ENCODE measurements around the gene VSIR. TPM values are rescaled to one million over a fixed set of nuclear protein-coding genes. Genes with fewer than 3 reads are reported as not detected.

Gene VSIR
- total RNA-seq, 2 donors from 2014 or later: 60.7 to 119 TPM

DNA sequence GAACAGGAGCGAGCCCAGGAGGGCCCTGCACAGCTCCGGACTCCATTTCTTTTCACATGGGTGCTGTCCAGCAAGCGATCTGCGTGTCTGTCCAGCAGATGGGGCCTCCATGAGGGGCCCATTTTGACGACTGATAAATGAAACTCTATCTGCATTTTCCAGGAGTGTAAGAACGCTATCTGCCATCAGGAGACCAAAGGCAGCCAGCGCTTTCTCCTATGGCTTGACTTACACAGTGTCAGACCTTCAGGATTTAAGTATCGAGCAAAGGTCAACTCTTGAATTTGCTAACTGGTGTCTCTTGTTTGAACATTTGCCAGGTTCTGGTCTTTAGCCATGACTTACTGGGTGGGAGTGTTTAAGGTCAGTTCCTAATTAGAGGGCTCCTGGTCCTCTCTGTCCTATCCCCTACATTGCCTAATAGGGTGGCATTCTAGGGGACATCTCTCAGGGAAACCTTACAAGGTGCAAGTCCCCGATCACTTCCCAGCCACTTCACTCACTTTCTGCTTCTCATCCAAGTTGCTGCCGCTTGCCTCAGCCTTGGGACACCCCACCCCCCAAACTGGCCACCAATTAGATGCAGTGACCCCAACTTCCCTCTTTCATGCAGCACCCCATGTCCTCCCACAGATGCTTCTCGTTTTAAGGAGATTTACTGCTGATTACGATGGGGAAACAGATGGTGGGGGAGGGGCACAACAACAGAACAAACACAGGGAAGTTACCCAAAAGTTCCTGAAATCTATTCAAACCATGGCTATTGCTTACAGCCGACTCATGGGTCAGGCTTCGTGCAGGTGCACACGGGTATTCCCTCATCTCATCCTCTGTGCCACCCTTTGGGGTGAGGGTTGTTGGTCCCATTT lies 20.0 kb downstream of the VSIR start:
- no peak for DNase-seq (ENCODE audit: low spot score)
- peaks cover 3 to 14% of the 10 kb centered on the region in 2 donors for H3K4me1 ChIP-seq (ENCODE audit: control insufficient read depth in 1 of 2, low read depth in 2 of 2)
- no peaks in the 10 kb centered on the region for H3K9me3 ChIP-seq
- H3K4me3 ChIP-seq: no peak overlapping the region
- peaks cover 28% of the 10 kb centered on the region for H3K36me3 ChIP-seq
- TF ChIP-seq, protein P1, sequence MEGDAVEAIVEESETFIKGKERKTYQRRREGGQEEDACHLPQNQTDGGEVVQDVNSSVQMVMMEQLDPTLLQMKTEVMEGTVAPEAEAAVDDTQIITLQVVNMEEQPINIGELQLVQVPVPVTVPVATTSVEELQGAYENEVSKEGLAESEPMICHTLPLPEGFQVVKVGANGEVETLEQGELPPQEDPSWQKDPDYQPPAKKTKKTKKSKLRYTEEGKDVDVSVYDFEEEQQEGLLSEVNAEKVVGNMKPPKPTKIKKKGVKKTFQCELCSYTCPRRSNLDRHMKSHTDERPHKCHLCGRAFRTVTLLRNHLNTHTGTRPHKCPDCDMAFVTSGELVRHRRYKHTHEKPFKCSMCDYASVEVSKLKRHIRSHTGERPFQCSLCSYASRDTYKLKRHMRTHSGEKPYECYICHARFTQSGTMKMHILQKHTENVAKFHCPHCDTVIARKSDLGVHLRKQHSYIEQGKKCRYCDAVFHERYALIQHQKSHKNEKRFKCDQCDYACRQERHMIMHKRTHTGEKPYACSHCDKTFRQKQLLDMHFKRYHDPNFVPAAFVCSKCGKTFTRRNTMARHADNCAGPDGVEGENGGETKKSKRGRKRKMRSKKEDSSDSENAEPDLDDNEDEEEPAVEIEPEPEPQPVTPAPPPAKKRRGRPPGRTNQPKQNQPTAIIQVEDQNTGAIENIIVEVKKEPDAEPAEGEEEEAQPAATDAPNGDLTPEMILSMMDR (IDR thresholded peaks at IDR 0.05): no peak
- H3K27me3 ChIP-seq (replicated peaks; ENCODE audit: insufficient read depth): no peaks in the 10 kb centered on the region
- ATAC-seq (ENCODE audit: insufficient number of reproducible peaks, low FRiP score, low read depth): no peak
- no peak overlapping the region for H3K27ac ChIP-seq

DNA sequence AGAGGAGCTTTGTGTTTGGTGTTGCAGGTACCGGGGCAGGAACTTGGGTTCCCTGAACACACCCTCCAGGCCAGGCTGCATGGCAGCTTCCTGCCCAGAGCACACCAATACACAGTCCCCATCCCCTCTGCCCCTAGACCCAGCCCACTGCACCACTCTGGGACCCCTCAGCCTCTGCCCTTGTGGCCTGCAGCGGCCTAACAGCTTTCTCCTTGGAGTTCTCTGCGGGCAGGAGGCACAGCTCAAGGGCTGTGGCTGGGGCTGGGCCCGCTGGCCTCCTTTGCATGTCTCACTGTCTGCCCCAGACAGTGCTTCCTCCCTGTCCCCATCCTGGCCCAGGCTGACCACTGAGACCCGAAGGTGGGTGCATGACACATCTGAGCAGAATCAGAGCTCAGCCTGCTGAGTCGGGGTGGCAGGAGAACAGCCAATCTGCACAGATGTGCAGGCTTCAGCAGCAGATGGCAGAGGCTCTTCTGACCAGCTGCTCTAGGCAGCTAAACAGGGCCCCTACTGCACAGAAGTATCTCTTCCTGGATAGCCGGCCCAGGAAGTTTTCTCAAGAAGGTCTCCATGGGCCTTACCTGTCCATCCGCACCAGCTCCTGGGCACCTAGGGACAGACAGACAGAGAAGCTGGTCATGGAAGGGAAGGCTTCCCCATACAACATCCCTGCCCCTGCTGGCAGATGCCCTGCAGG lies 20.8 kb downstream of the VSIR start:
- Histone ChIP-seq H3K36me3 (peaks cover 22% of the 10 kb centered on the region), H3K27ac (no peak overlapping the region), H3K4me1 (ENCODE audit: control insufficient read depth in 1 of 2, low read depth in 2 of 2) (peaks cover 9 to 17% of the 10 kb centered on the region in 2 donors), H3K27me3 (replicated peaks; ENCODE audit: insufficient read depth) (no peaks in the 10 kb centered on the region), H3K4me3 (no peak overlapping the region), H3K9me3 (no peaks in the 10 kb centered on the region)
- no peak for ATAC-seq (ENCODE audit: insufficient number of reproducible peaks, low FRiP score, low read depth)
- no peak for DNase-seq (ENCODE audit: low spot score)
- TF ChIP-seq, protein P1 (IDR thresholded peaks at IDR 0.05): no peak

DNA sequence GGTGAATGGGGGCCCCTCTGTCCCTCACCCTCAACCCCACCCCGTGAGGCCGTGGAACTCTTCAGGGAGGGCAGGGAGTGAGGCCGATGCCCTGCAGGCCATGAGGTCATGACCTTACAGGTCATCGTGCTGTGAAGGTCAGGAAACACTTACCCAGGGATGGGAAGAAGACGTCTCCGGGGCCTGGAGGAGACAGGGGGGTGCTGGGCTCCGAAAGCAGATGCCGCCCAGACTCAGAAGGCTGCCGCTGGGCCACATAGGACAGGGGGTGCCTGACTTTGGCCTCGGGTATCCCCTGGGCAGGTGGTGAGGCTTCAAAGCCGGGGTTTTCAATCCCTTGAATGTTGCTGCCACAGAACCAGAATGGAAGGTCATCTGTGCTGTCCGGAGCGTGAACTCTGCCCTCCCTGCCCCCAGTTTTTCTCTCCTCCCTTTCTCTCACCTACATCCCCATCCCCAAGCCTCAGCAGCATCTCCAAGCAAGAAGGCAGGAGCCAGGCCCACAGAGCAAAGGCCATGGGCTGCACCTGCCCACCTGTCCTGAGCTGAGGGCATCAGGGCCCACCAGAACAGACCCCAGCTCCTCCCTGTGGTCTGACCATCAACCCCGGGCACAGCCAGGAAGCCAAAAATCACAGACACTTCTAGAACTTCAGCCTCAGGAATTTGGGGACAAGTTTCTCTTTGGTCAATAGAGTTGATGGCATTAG lies 21.6 kb downstream of the VSIR start:
- ATAC-seq (ENCODE audit: insufficient number of reproducible peaks, low FRiP score, low read depth) (no peak), DNase-seq (ENCODE audit: low spot score) (no peak)
- H3K27me3 ChIP-seq (replicated peaks; ENCODE audit: insufficient read depth): no peaks in the 10 kb centered on the region
- no peak overlapping the region for H3K4me3 ChIP-seq
- H3K36me3 ChIP-seq: peaks cover 22% of the 10 kb centered on the region
- no peak overlapping the region for H3K27ac ChIP-seq
- peaks cover 17 to 20% of the 10 kb centered on the region in 2 donors for H3K4me1 ChIP-seq (ENCODE audit: control insufficient read depth in 1 of 2, low read depth in 2 of 2)
- H3K9me3 ChIP-seq: no peaks in the 10 kb centered on the region
- TF ChIP-seq, protein P1 (IDR thresholded peaks at IDR 0.05): no peak

DNA sequence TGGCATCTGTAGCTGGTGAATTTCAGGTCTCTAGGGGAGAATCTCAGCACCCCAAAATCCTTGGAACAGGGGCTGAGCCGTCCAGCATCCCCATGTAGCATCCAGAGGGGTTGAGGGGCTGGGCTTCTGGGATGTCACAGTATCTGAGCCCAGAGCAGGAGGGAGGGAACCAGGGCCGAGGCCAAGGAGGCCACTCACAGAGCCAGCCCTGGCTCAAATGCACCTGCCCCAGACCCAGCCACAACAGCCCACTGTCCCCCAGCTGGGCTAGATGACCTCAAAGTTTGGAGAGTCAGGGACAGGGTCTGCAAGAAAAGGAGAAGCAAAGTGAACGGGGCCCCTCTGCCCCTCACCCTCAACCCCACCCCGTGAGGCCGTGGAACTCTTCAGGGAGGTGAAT lies 22.3 kb downstream of the VSIR start:
- Histone ChIP-seq H3K4me1 (ENCODE audit: control insufficient read depth in 1 of 2, low read depth in 2 of 2) (peaks cover 21 to 25% of the 10 kb centered on the region in 2 donors), H3K4me3 (no peak overlapping the region), H3K27me3 (replicated peaks; ENCODE audit: insufficient read depth) (no peaks in the 10 kb centered on the region), H3K9me3 (no peaks in the 10 kb centered on the region), H3K27ac (no peak overlapping the region), H3K36me3 (peaks cover 22% of the 10 kb centered on the region)
- DNase-seq (ENCODE audit: low spot score) (no peak), ATAC-seq (ENCODE audit: insufficient number of reproducible peaks, low FRiP score, low read depth) (no peak)
- TF ChIP-seq, protein P1 (IDR thresholded peaks at IDR 0.05): no peak
